PC-3 (cell line): Measurements from ENCODE around the gene FAM171A2. TPM values are rescaled to one million over a fixed set of nuclear protein-coding genes. Genes with fewer than 3 reads are reported as not detected.
"Not testable (repeated sequence)": the region's sequence is repeated elsewhere in the genome, so short reads cannot be mapped to it uniquely, and the experiment has no call there.

ENCODE experiments used
- ATAC-seq: fragments of 200-7000 bp; cut with Tn5 transposase; 2 replicates; pipeline ENCODE4 v1.9.1; 2020; ENCODE audit warnings: mild to moderate bottlenecking, moderate library complexity
- BruUV-seq: library from RNA; stranded (reverse); fragments of 400-500 nt; replicated peaks from 2 replicates; lab custom pipeline; 2021; lab: Mats Ljungman, UMichigan
- CTCF ChIA-PET: fragments of 300-600 bp; sonication (Branson Sonifier 250); formaldehyde crosslinking; loops from one replicate; lab custom pipeline; 2022; ENCODE audit warnings: antibody characterized with exemption; lab: Charles Lee
- POLR2A ChIA-PET: fragments of 300-600 bp; sonication (Branson Sonifier 250); formaldehyde crosslinking; loops from one replicate; lab custom pipeline; 2022; ENCODE audit warnings: antibody characterized with exemption; ENCODE audit not compliant: unreplicated experiment; lab: Charles Lee
- DNase-seq: peaks from one replicate; pipeline ENCODE4 v3.0.0-alpha.2; 2015
- H2AFZ ChIP-seq: fragments of 300-600 bp; sonication (generic); 2 replicates; pipeline ENCODE4 v1.6.0; 2016; ENCODE audit warnings: antibody characterized with exemption, low read length
- H3F3A ChIP-seq: fragments of 300-600 bp; sonication (generic); one replicate; pipeline ENCODE4 v1.6.0; 2017; ENCODE audit warnings: antibody characterized with exemption, low read length, control low read depth, mild to moderate bottlenecking; ENCODE audit not compliant: unreplicated experiment
- H3K27ac ChIP-seq: fragments of 300-600 bp; sonication (generic); 2 replicates; pipeline ENCODE4 v1.5.1; 2016; ENCODE audit warnings: mild to moderate bottlenecking, low read length
- H3K27me3 ChIP-seq: fragments of 300-600 bp; sonication (generic); 2 replicates; pipeline ENCODE4 v1.6.1; 2016; ENCODE audit warnings: low read length, mixed read lengths
- H3K36me3 ChIP-seq: fragments of 300-600 bp; sonication (generic); 2 replicates; pipeline ENCODE4 v1.6.1; 2016; ENCODE audit warnings: low read depth, mixed run types, low read length, mixed read lengths
- H3K4me1 ChIP-seq: fragments of 300-600 bp; sonication (generic); 2 replicates; pipeline ENCODE4 v1.5.1; 2016; ENCODE audit warnings: low read length; ENCODE audit not compliant: insufficient read depth
- H3K4me2 ChIP-seq: fragments of 300-600 bp; sonication (generic); 2 replicates; pipeline ENCODE4 v1.6.0; 2016; ENCODE audit warnings: low read length
- H3K4me3 ChIP-seq: fragments of 300-600 bp; sonication (generic); 2 replicates; pipeline ENCODE4 v1.5.1; 2016; ENCODE audit warnings: mild to moderate bottlenecking, low read length, mixed read lengths
- H3K79me2 ChIP-seq: fragments of 300-600 bp; sonication (generic); 2 replicates; pipeline ENCODE4 v1.6.1; 2017; ENCODE audit warnings: low read length, mixed read lengths
- H3K9ac ChIP-seq: fragments of 300-600 bp; sonication (generic); 2 replicates; pipeline ENCODE4 v1.6.0; 2016; ENCODE audit warnings: mild to moderate bottlenecking, low read length
- H3K9me2 ChIP-seq: fragments of 300-600 bp; sonication (generic); replicated peaks from 2 replicates; pipeline ENCODE4 v1.6.1; 2016; ENCODE audit warnings: mixed run types, low read length, mixed read lengths
- H3K9me3 ChIP-seq: fragments of 300-600 bp; sonication (generic); 2 replicates; pipeline ENCODE4 v1.6.1; 2016; ENCODE audit warnings: low read length, mixed read lengths
- H4K20me1 ChIP-seq: fragments of 300-600 bp; sonication (generic); 2 replicates; pipeline ENCODE4 v1.6.1; 2016; ENCODE audit warnings: low read length, mixed read lengths
- CTCF ChIP-seq: fragments of 300-600 bp; sonication (generic); conservative IDR thresholded peaks from 2 replicates; pipeline ENCODE4 v1.5.1; 2017; ENCODE audit warnings: antibody characterized with exemption, low read depth, mild to moderate bottlenecking, low read length
- EZH2 ChIP-seq: fragments of 300-600 bp; sonication (generic); IDR thresholded peaks from one replicate; pipeline ENCODE4 v1.6.1; 2017; ENCODE audit warnings: antibody characterized with exemption, mild to moderate bottlenecking, low read length; ENCODE audit not compliant: unreplicated experiment
- EZH2phosphoT487 ChIP-seq: fragments of 300-600 bp; sonication (generic); IDR thresholded peaks from 2 replicates; pipeline ENCODE4 v1.6.1; 2018; ENCODE audit warnings: mild to moderate bottlenecking, antibody characterized with exemption, low read length, borderline replicate concordance
- intact Hi-C: fragments of 100-400 bp; cut with micrococcal nuclease; formaldehyde crosslinking; loops from 2 replicates; pipeline ENCODE4 v1.9.0; 2023
- total RNA-seq: library from RNA; depleted of rRNA; stranded (reverse); fragments of >200 nt; gene quantifications from 2 replicates; pipeline ENCODE4 v1.2.3, GENCODE V29; 2014

The FAM171A2 gene
- total RNA-seq, 1 experiment from 2014 or later, result 16.3 TPM

DNA sequence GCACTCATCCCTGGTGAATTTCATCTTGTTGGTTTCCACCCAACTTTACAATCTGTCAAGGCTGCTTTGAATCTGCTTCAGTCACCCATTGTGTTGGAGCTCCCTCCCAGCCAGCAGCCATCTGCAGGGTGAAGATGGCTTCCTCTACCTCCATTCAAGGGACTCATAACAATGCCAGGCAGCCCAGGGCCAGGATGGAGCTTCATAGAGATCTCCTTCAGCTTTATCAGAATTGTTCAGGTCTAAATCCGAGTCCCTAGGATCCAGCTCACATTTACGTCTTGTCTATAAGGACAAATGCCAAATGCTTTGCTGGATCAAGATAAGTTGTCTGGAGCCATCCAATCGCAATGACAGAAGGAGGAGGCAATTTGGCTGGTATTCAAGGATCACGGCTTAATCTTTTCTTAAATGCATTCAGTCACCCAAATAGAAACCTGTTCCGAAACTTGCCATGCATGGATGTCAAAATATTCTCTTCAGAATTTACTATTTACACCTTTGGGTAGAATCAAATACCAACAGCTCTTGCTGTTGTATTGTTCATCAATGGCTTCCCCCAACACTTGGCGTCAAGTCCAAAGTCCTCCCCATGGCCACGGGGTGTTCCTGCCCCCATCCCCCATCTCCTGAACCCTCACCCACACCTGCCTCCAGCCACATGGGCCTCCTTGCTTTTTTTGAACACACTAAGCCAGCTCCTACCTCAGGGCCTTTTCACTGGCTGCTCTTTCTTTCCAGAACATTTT is 3.8 kb upstream of the FAM171A2 start:
- ChIA-PET CTCF (no interaction called here), POLR2A (no interaction called here)
- Histone ChIP-seq H3K27ac (no peak overlapping the region), H4K20me1 (no peaks in the 10 kb centered on the region), H2AFZ (no peak overlapping the region), H3K9me2 (no peaks in the 10 kb centered on the region), H3K4me1 (no peaks in the 10 kb centered on the region; the same call in 1 of the 2 replicates), H3K79me2 (no peaks in the 10 kb centered on the region), H3K9ac (no peak overlapping the region), H3F3A (no peaks in the 10 kb centered on the region), H3K4me3 (no peak overlapping the region), H3K27me3 (no peaks in the 10 kb centered on the region), H3K4me2 (no peak overlapping the region), H3K9me3 (no peaks in the 10 kb centered on the region), H3K36me3 (no peaks in the 10 kb centered on the region)
- no TSS peak for BruUV-seq
- TF ChIP-seq EZH2 (no peak), CTCF (no peak), EZH2phosphoT487 (no peak)
- no peak for DNase-seq
- intact Hi-C loops, result no loop called here
- ATAC-seq, result no peak

DNA sequence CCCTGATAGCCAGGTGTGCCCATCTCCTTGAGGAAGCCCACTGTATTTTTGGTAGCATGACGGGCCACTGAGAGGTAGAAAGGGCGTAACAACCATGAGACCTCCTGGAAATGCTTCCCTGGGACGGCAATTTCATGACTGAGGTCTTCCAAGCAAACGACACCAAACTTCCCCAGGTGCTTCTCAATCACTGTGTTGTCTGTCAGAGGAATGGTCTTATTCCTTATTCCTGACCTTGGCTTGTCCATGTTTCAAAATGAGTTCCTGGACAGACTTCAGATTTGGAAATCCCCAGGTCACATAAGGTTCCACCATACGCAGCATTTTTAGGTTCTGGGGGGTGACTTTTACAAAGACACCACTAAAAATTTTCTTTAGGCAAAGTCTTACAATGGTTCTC is 1.4 kb upstream of the FAM171A2 start:
- H3K9me3 ChIP-seq, H3F3A ChIP-seq, H3K27me3 ChIP-seq, BruUV-seq, DNase-seq, CTCF ChIA-PET, H3K4me3 ChIP-seq, H3K4me2 ChIP-seq, H3K27ac ChIP-seq, H3K36me3 ChIP-seq, H4K20me1 ChIP-seq, intact Hi-C loops, POLR2A ChIA-PET, H3K4me1 ChIP-seq, ATAC-seq, H2AFZ ChIP-seq, H3K9me2 ChIP-seq, H3K9ac ChIP-seq, H3K79me2 ChIP-seq: not testable (repeated sequence)

DNA sequence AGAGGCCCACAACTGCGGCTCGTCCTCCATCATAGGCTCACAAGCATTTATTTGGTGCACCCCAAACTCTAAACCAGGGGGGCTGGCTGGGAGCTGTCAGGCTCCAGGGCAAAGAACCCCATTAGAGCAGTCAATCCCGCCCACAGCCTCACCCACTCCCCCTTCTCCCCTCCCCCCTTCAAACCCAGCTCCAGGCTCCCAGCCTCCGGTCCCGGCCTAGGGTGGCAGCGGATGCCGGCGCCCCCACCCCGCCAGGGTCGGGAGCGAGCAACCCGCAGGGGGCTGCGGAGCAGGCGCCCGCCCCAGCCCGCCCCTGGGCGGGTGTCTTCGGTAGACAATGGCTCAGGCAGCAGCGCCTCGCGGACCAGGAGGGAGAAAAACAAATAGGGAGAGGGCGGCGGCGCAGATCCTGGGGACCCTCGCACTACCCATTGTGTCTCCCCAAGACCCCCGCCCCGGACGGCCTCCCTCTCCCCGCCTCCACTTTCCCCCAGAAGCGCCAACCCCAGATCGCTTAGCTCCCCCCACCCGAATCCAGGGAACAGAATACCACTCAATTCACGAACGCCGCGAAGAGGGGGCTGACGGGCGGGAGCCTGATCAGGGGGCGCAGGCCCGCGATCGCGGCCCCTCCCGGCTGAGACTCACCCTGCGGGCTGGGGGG is 572 bp downstream of the FAM171A2 start:
- no peak for TF ChIP-seq EZH2phosphoT487
- TF ChIP-seq EZH2, result no peak
- TF ChIP-seq CTCF, result no peak
- H3K4me2 ChIP-seq, result peak overlapping the region; percentile 99
- no peaks in the 10 kb centered on the region for H3K9me2 ChIP-seq
- intact Hi-C loops, result loop anchor here (1.0 kb wide), 1 partner anchor 18 kb away; the partner anchor contains the start of gene GRN
- BruUV-seq, result no TSS peak
- H3K9me3 ChIP-seq, result no peaks in the 10 kb centered on the region
- no peak overlapping the region for H3K27ac ChIP-seq
- H4K20me1 ChIP-seq, result no peaks in the 10 kb centered on the region
- H3K4me3 ChIP-seq, result peak overlapping the region; percentile 87
- peak overlapping the region; percentile 72 for H3K9ac ChIP-seq
- peak overlapping the region; percentile 99 for H2AFZ ChIP-seq
- H3K79me2 ChIP-seq, result no peaks in the 10 kb centered on the region
- peak; percentile 55 for ATAC-seq
- peak; percentile 28 for DNase-seq
- POLR2A ChIA-PET, result interaction anchor here (0.6 to 0.7 kb wide), 2 partner anchors 195 to 247 kb away, joined by 3 to 9 read pairs; no protein-coding TSS in a partner anchor
- H3K4me1 ChIP-seq, result no peaks in the 10 kb centered on the region; the same call in 1 of the 2 replicates
- H3K27me3 ChIP-seq, result no peaks in the 10 kb centered on the region
- CTCF ChIA-PET, result interaction anchor here (0.6 to 1.0 kb wide), 11 partner anchors 13 to 364 kb away, joined by 3 to 20 read pairs (median 4); partner anchors contain the start of genes GRN and SLC25A39
- H3K36me3 ChIP-seq, result no peaks in the 10 kb centered on the region
- no peaks in the 10 kb centered on the region for H3F3A ChIP-seq
